GM12892 (cell line): ENCODE data around the gene SLIT3.

Experiments used
- POLR2AphosphoS5 ChIP-seq: IDR thresholded peaks from 2 replicates; pipeline ENCODE4 v1.6.1; 2011; ENCODE audit warnings: low read depth, low read length, control low read depth
- TAF1 ChIP-seq: IDR thresholded peaks from 2 replicates; pipeline ENCODE4 v1.6.1; 2011; ENCODE audit warnings: low read depth, mild to moderate bottlenecking, control low read depth, low read length, borderline replicate concordance

GRCh38 chr5:169343766-169344165, 42.8 kb upstream of the SLIT3 start:
- TF ChIP-seq TAF1 (no peak), POLR2AphosphoS5 (no peak)
